LNCAP (cell line): Measurements from ENCODE around the gene HSPG2.

ENCODE experiments used
- TF ChIP-seq, protein P1 (sequence below): fragments of 450-650 bp; IDR thresholded peaks from 2 replicates; pipeline ENCODE4 v1.5.1; 2017; ENCODE audit warnings: mild to moderate bottlenecking

HSPG2 gene

DNA sequence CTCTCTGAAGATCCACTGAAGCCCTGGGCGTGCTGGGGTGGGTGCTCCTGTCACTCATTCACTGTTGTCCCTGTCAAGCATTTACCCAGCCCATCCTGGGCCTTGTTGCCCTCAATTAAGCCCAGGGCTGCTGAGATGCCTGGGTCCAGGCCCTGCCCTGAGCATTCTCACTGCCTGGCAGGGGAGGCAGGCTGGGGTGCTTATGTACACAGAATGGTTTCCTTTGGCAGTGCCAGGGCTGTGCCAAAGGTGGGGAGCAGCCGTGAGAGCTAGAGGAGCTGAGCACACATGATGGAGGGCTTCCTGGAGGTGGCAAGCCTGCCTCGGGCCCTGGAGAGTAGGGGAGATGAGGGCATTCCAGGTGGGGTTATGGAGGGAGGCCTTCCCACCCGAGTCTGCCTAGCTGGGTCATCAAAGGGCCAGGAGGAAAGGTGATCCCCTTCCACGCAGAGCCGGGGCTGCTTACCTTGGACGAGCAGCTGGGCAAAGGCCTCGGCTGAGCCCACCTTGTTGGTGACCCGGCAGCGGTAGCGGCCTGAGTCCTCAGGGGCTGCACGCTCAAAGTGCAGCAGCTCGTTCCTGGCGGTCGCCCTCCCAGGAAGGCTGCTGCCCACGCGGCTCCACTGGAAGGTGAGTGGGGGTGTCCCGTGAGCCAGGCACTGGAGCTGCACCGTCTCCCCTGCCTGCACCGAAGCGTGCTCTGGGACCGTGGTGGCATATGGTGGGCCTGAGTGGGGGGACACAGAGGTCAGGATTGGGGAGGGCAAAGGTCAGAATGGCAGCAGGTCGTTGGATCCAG, 98.6 kb downstream of the HSPG2 start:
- TF ChIP-seq, protein P1, sequence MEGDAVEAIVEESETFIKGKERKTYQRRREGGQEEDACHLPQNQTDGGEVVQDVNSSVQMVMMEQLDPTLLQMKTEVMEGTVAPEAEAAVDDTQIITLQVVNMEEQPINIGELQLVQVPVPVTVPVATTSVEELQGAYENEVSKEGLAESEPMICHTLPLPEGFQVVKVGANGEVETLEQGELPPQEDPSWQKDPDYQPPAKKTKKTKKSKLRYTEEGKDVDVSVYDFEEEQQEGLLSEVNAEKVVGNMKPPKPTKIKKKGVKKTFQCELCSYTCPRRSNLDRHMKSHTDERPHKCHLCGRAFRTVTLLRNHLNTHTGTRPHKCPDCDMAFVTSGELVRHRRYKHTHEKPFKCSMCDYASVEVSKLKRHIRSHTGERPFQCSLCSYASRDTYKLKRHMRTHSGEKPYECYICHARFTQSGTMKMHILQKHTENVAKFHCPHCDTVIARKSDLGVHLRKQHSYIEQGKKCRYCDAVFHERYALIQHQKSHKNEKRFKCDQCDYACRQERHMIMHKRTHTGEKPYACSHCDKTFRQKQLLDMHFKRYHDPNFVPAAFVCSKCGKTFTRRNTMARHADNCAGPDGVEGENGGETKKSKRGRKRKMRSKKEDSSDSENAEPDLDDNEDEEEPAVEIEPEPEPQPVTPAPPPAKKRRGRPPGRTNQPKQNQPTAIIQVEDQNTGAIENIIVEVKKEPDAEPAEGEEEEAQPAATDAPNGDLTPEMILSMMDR: no peak

DNA sequence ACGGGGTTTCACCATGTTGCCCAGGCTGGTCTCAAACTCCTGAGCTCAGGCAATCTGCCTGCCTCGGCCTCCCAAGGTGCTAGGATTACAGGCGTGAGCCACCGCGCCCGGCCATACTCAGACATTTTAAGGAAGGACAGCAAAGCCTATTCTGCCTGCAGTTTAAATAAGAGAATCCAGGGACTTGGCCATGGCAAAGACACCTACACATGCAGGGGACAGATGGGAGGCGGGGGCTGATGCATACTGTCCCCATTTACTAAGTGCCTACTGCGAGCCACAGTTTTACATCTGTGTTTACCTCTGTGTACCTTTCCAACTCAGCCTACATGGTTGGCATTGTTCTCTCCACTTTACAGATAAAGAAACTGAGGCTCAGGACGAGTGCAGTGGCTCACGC, 99.6 kb downstream of the HSPG2 start:
- TF ChIP-seq, protein P1: no peak

GRCh38 chr1:21836729-21837128, 100.4 kb downstream of the HSPG2 start:
- TF ChIP-seq, protein P1: no peak

- TF ChIP-seq, protein P1: no peak
Observed at GRCh38 chr1:21836010-21836409, 101.1 kb downstream of the HSPG2 start.

DNA sequence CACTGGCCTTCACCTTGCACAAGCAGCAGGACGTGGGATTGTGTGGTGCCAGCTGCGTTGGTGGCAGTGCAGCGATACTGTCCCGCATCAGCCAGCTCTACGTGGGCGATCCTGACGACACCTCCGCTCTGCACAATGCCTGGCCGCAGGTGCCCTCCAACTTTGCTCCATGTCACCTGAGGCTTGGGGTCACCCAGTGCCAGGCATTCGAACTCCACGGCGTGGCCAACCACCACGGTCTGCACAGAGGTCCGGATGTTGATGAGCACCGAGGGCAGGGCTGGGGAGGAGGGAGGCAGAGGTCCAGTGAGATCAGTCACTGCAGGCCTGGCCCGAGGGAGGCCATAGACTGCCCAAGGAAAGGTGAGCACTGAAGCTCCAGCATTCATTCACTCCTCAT, 102.4 kb downstream of the HSPG2 start:
- TF ChIP-seq, protein P1: no peak

DNA sequence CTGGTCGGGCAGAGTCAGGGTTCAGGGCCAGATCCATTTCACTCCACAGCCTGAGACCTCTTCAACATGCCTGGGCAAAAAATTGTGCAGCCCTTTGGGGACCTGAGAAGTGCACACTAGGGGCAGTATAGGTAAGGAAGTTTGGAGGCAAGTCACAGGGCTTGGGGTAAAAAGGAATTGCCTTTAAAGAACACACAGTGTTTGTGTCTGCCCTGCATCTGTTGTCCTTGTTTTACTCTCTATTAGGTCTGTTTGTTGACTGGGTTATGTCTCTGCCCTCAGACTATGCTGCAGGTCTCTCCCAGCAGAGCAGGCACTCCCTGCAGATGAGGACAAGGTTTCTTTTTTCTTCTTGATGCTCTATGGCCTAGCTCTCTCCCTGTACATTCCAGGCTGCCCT, 103.0 kb downstream of the HSPG2 start:
- TF ChIP-seq, protein P1: no peak

GRCh38 chr1:21833392-21833976, 103.6 kb downstream of the HSPG2 start:
- TF ChIP-seq, protein P1: no peak
